Kidney (tissue), 14 donors: Measurements from ENCODE around the gene ANO10. TPM values are rescaled to one million over a fixed set of nuclear protein-coding genes. Genes with fewer than 3 reads are reported as not detected.

Source experiments
- DNase-seq, 5 donors: peaks; one replicate each; pipeline ENCODE4 v3.0.0-alpha.2; 2013 to 2020
- FAIRE-seq: peaks from 2 replicates; lab custom pipeline; 2012; peaks lifted over from hg19 to GRCh38; lab: Jason Lieb, UNC
- H3K27ac ChIP-seq, 2 donors: one replicate each; pipeline ENCODE4 v1.7.0; 2013; ENCODE audit warnings: low read depth in 2 of 2, low read length in 2 of 2, inconsistent platforms in 1 of 2
- H3K27me3 ChIP-seq: one replicate; pipeline ENCODE4 v1.7.1; 2013; ENCODE audit warnings: low read length, inconsistent platforms; ENCODE audit not compliant: control insufficient read depth, insufficient read depth
- H3K36me3 ChIP-seq, 3 donors: one replicate each; pipeline versions ENCODE4 v1.7.0 to v1.7.1; 2013; ENCODE audit warnings: low read length in 3 of 3, control low read depth in 1 of 3, inconsistent platforms in 1 of 3; ENCODE audit not compliant: insufficient read depth in 3 of 3, control insufficient read depth in 2 of 3
- H3K4me1 ChIP-seq, 3 donors: one replicate each; pipeline versions ENCODE4 v1.7.0 to v1.7.1; 2013; ENCODE audit warnings: low read length in 3 of 3, inconsistent platforms in 1 of 3, low read depth in 1 of 3; ENCODE audit not compliant: control insufficient read depth in 2 of 3, insufficient read depth in 2 of 3
- H3K4me3 ChIP-seq, 3 donors: one replicate each; pipeline versions ENCODE4 v1.7.0 to v1.8.1; 2013; ENCODE audit warnings: low read length in 3 of 3, control low read depth in 1 of 3, inconsistent platforms in 1 of 3
- H3K9ac ChIP-seq, 3 donors: one replicate each; pipeline versions ENCODE4 v1.7.0 to v1.7.1; 2013; ENCODE audit warnings: low read length in 3 of 3, control low read depth in 1 of 3, inconsistent platforms in 1 of 3
- H3K9me3 ChIP-seq, 3 donors: one replicate each; pipeline versions ENCODE4 v1.7.0 to v1.7.1; 2013; ENCODE audit warnings: low read length in 3 of 3, control low read depth in 1 of 3, inconsistent platforms in 1 of 3; ENCODE audit not compliant: control insufficient read depth in 2 of 3, insufficient read depth in 1 of 3
- CTCF ChIP-seq: IDR thresholded peaks from 3 replicates; pipeline ENCODE4 v1.5.1; 2012; ENCODE audit warnings: mild to moderate bottlenecking, moderate library complexity, borderline replicate concordance; ENCODE audit not compliant: insufficient read depth; ENCODE audit errors: extremely low read depth
- intact Hi-C: fragments of 100-400 bp; cut with DNase I; formaldehyde crosslinking; loops from one replicate; pipeline ENCODE4 v1.11.1; 2022
- polyA plus RNA-seq: library from polyadenylated mRNA; stranded (reverse); fragments of 350-450 nt; fragmentation: Illumina TruSeq; extraction: RNeasy Lipid Tissue Mini Kit (QIAGEN cat#74804); gene quantifications from one replicate; pipeline ENCODE4 v1.2.3, GENCODE V29; 2014; ENCODE audit warnings: low read depth, low replicate concordance; ENCODE audit not compliant: insufficient read depth
- total RNA-seq: library from RNA; stranded (reverse); fragmentation: NEBNext Ultra II Directional; extraction: Animal tissue kit (Norgen Biotek cat#: 25700); gene quantifications from one replicate; pipeline ENCODE4 v1.2.1, GENCODE V29; 2021
- donor health status: control.
- donor health status: control.
- donor health status: control.
- donor health status: control.
- donor health status: control.
- donor health status: DM: yes; HTN: yes; CAD: no.
- donor health status: Normal renal cell carcinoma (clear cell type).

Gene ANO10
- total and polyA plus RNA-seq, 2 donors from 2014 or later, result 45.7 to 48.2 TPM

- Histone ChIP-seq H3K4me1 (peaks cover 0 to 3% (median 2%) of the 10 kb centered on the region in 3 donors), H3K9ac (no peak overlapping the region), H3K27ac (peak overlapping the region in 1 of 2 donors; percentile 12), H3K27me3 (no peaks in the 10 kb centered on the region), H3K4me3 (no peak overlapping the region), H3K9me3 (peaks cover 2 to 18% (median 2%) of the 10 kb centered on the region in 3 donors), H3K36me3 (peaks cover 15 to 72% (median 20%) of the 10 kb centered on the region in 3 donors)
- intact Hi-C loops, result no loop called here
- no peak for DNase-seq
- no peak for TF ChIP-seq CTCF
- FAIRE-seq, result no peak
Observed at GRCh38 chr3:43341788-43342187, 280.0 kb downstream of the ANO10 start.

- no peak for FAIRE-seq
Observed at GRCh38 chr3:43340403-43340802, 281.4 kb downstream of the ANO10 start.

GRCh38 chr3:43338295-43338694, 283.5 kb downstream of the ANO10 start:
- H3K27ac ChIP-seq, result no peak overlapping the region
- no peak for FAIRE-seq
- intact Hi-C loops, result no loop called here
- DNase-seq, result peak in 1 of 5 donors; percentile 32
- peaks cover 13 to 56% (median 16%) of the 10 kb centered on the region in 3 donors for H3K36me3 ChIP-seq
- no peak overlapping the region for H3K4me3 ChIP-seq
- no peaks in the 10 kb centered on the region for H3K27me3 ChIP-seq
- H3K4me1 ChIP-seq, result no peaks in the 10 kb centered on the region
- H3K9me3 ChIP-seq, result peaks cover 2 to 28% (median 3%) of the 10 kb centered on the region in 3 donors
- no peak for TF ChIP-seq CTCF
- H3K9ac ChIP-seq, result no peak overlapping the region

More at GRCh38 chr3:43340403-43340802, 281.4 kb downstream of the ANO10 start:
- Histone ChIP-seq H3K36me3 (peaks cover 15 to 68% (median 20%) of the 10 kb centered on the region in 3 donors), H3K4me3 (no peak overlapping the region), H3K27me3 (no peaks in the 10 kb centered on the region), H3K9ac (no peak overlapping the region), H3K4me1 (peaks cover 0 to 3% (median 2%) of the 10 kb centered on the region in 3 donors), H3K27ac (no peak overlapping the region), H3K9me3 (peaks cover 2 to 24% (median 3%) of the 10 kb centered on the region in 3 donors)
- TF ChIP-seq CTCF, result no peak
- DNase-seq, result no peak
- intact Hi-C loops, result no loop called here

GRCh38 chr3:43335799-43336198, 286.0 kb downstream of the ANO10 start:
- TF ChIP-seq CTCF, result no peak

More at GRCh38 chr3:43335799-43336198, 286.0 kb downstream of the ANO10 start:
- peaks cover 11 to 38% (median 13%) of the 10 kb centered on the region in 3 donors for H3K36me3 ChIP-seq
- H3K4me3 ChIP-seq, result no peak overlapping the region
- H3K9ac ChIP-seq, result no peak overlapping the region
- no peak overlapping the region for H3K27ac ChIP-seq
- FAIRE-seq (no peak), DNase-seq (no peak)
- H3K4me1 ChIP-seq, result no peaks in the 10 kb centered on the region
- H3K27me3 ChIP-seq, result no peaks in the 10 kb centered on the region
- intact Hi-C loops, result no loop called here
- peaks cover 2 to 28% (median 3%) of the 10 kb centered on the region in 3 donors for H3K9me3 ChIP-seq
